Ishikawa (cell line): ENCODE data around the gene CDC42EP4.

ENCODE experiments used
- CEBPB ChIP-seq: IDR thresholded peaks from 2 replicates; pipeline ENCODE4 v1.6.1; 2012
- CREB1 ChIP-seq: IDR thresholded peaks from 2 replicates; pipeline ENCODE4 v1.6.1; 2012; ENCODE audit warnings: low read depth
- EP300 ChIP-seq: IDR thresholded peaks from 2 replicates; pipeline ENCODE4 v1.6.1; 2012; ENCODE audit warnings: borderline replicate concordance
- NFIC ChIP-seq: IDR thresholded peaks from 2 replicates; pipeline ENCODE4 v1.6.1; 2012
- TCF12 ChIP-seq: IDR thresholded peaks from 2 replicates; pipeline ENCODE4 v1.6.1; 2012; ENCODE audit warnings: low read depth
- YY1 ChIP-seq: IDR thresholded peaks from 2 replicates; pipeline ENCODE4 v1.6.1; 2012; ENCODE audit warnings: low read depth

DNA sequence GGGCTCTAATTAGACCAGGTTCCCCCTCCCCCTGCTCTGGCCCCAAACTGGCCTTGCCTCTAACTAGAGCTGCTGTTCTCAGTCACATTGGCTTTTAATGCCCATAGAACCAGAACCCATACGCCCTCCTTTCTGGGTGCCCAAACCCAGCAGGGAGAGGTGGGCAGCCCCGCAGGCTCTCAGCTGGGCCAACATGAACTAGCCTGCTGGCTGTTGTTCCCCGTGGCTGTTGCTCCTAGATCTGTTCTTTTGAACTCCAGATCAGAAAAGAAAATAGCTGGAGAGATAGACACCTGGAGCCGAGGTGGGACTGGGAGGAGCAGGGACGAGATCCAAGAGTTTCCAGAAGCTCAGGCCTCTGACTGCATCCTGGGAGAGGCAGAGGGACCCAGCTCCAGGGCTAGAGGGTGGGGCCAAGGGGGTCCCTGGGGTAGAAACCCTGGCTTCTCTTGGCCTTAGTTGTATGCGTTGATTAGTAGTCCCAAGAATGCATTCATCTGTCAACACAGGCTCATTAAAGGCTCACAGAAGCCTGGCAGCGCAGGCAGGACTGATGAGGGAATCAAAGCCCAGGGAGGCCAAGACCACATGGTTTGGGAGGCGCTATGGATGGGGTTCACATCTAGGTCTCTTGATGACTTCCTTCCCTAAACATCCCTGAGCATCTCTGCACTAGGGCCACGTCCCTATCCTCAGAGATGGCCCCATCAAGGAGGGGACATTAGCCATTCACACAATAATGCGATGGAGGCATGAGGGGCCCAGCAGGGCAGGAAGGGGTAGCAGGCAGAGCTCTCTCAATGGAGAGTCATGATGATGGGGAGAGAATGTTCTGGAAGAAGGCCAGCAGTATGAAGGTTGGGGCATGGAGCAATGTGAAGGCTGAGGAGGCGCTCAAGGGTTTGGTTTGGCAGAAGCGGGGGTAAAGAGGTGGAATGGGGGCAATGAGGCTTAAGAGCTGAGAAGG lies 48.8 kb downstream of the CDC42EP4 start:
- TF ChIP-seq CEBPB (no peak), YY1 (no peak), TCF12 (no peak), EP300 (no peak), NFIC (no peak), CREB1 (no peak)
